HEK293T (cell line): ENCODE data around the gene SETBP1.

Experiments
- BHLHE40 ChIP-seq: fragments of 450-650 bp; IDR thresholded peaks from 2 replicates; pipeline ENCODE4 v1.6.1; 2016; ENCODE audit warnings: mild to moderate bottlenecking, moderate library complexity, borderline replicate concordance
- HDGF ChIP-seq: fragments of 450-650 bp; IDR thresholded peaks from 2 replicates; pipeline ENCODE4 v1.6.1; 2017; ENCODE audit warnings: antibody characterized with exemption, borderline replicate concordance
- TF ChIP-seq, protein P1 (sequence below): fragments of 450-650 bp; IDR thresholded peaks from 2 replicates; pipeline ENCODE4 v1.6.1; 2016

DNA sequence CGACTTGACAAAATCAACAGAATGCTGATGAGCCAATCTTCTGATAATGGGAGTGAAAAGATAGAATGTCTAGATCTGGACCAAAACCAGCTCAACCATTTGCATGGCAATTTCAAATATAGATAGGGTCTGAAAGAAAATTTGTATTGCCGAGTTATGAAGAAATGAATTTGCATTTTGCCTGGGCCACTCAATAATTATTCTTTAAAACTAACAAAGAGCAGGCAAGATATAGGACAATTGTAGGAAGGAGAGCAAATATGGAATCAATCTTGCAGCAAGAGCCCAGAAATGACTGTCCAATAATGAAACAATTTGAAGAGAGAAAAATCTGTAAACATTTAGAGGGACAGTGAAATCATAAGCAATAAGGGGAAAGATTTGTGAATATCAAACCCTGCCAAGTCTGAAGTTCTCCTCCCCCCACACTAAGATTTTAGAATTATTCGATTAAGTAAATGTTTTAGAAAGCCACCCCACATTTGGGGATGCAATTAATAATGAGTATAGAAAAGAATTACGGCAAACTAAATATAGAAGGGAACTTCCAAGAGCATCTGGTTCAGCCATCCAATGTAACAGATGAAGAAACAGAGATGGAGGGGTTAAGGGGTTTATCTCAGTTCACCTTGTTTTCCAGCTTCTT is 377.4 kb downstream of the SETBP1 start:
- TF ChIP-seq HDGF (no peak), BHLHE40 (no peak)
- TF ChIP-seq, protein P1, sequence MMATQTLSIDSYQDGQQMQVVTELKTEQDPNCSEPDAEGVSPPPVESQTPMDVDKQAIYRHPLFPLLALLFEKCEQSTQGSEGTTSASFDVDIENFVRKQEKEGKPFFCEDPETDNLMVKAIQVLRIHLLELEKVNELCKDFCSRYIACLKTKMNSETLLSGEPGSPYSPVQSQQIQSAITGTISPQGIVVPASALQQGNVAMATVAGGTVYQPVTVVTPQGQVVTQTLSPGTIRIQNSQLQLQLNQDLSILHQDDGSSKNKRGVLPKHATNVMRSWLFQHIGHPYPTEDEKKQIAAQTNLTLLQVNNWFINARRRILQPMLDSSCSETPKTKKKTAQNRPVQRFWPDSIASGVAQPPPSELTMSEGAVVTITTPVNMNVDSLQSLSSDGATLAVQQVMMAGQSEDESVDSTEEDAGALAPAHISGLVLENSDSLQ: no peak
